Central memory CD8-positive, alpha-beta T cell (primary cell): ENCODE measurements around the gene SRSF2.

Experiments
- ATAC-seq: fragments of 150-1000 bp; cut with Tn5 transposase; replicated peaks from 2 replicates; pipeline ENCODE4 v1.10.0; 2022; ENCODE audit warnings: mild to moderate bottlenecking, moderate FRiP score, moderate number of reproducible peaks; ENCODE audit not compliant: poor library complexity, severe bottlenecking; ENCODE audit errors: extremely low read depth
- DNase-seq, 2 donors: peaks; one replicate each; pipeline ENCODE4 v3.0.0; 2021; ENCODE audit warnings: low spot score in 2 of 2
- H3K27ac Mint-ChIP-seq: one replicate; pipeline ENCODE4 v1.8.0; 2022; ENCODE audit warnings: low read depth, mild to moderate bottlenecking, moderate library complexity, mixed read lengths
- H3K27me3 Mint-ChIP-seq: one replicate; pipeline ENCODE4 v1.8.0; 2022; ENCODE audit warnings: mixed read lengths
- H3K36me3 Mint-ChIP-seq: one replicate; pipeline ENCODE4 v1.8.0; 2022; ENCODE audit warnings: mild to moderate bottlenecking, moderate library complexity, mixed read lengths; ENCODE audit not compliant: insufficient read depth
- H3K4me1 Mint-ChIP-seq: one replicate; pipeline ENCODE4 v1.8.0; 2022; ENCODE audit warnings: mixed read lengths
- H3K4me3 Mint-ChIP-seq: one replicate; pipeline ENCODE4 v1.8.0; 2022; ENCODE audit warnings: mild to moderate bottlenecking, moderate library complexity, mixed read lengths
- H3K9me3 Mint-ChIP-seq: one replicate; pipeline ENCODE4 v1.8.0; 2022; ENCODE audit warnings: mixed read lengths

The SRSF2 gene

GRCh38 chr17:76687298-76688164 lies 49.6 kb downstream of the SRSF2 start:
- H3K4me1 Mint-ChIP-seq, result peaks cover 7% of the 10 kb centered on the region
- H3K27ac Mint-ChIP-seq, result no peak overlapping the region
- no peak overlapping the region for H3K4me3 Mint-ChIP-seq
- no peaks in the 10 kb centered on the region for H3K36me3 Mint-ChIP-seq
- DNase-seq, result no peak
- ATAC-seq, result no peak
- H3K27me3 Mint-ChIP-seq, result no peaks in the 10 kb centered on the region
- H3K9me3 Mint-ChIP-seq, result no peaks in the 10 kb centered on the region

DNA sequence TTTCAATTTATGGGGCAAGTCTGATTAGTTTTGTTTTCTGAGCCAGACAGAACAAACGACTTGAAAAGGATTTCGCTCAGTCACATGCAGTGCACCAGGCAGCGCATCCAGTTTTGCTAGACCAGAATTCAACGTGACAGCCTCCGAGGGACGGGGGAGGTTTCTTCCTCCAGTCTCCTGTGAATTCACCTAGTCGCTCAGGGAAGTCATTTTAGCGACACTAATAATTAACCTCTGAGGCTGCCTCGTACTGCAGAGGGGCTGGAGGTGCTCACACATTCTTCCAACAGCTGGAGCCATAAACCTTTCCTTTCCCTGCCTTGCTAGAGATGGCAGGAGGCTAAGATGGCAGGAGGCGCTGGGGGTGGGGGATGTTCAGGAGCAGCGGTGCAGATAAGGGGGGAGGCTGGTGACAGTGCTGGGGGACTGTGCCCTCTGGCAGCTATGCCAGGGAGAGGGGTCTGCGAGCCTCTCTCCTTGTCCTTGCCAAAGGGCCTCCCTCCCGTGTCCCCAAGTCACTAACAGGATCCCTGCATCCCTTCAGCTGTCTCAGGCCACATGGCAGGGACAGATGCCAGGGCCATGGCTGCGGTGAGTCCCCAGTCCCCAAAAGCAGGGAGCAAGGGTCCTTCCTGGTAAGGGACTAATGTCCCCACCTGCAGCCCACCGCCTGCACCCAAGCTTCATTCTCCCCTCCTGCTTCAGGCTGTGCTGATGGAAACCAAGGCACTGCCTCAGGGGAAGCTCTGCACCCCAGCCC lies 50.4 kb downstream of the SRSF2 start:
- no peak for ATAC-seq
- Mint-ChIP-seq H3K36me3 (peaks cover 1% of the 10 kb centered on the region), H3K4me3 (no peak overlapping the region), H3K4me1 (peaks cover 15% of the 10 kb centered on the region), H3K9me3 (no peaks in the 10 kb centered on the region), H3K27ac (no peak overlapping the region), H3K27me3 (no peaks in the 10 kb centered on the region)
- no peak for DNase-seq

DNA sequence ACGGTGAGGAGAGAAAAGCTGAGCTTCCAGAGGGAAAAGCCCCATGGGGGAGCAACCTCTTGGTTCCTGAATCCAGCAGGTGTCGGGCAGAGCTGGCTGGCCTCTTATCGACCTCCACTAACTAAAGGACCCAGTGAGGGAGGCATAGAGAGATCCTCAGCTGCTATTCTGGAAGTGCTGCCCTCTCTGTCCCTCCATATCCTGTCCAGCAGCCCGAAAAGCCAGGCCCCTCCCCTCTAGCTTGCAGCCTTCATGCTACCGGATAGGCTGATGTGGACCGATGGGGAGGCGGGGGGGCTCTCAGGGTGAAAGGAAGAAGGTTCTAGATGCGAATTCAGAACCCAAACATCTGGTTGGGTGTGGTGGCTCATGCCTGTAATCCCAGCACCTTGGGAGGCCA lies 51.3 kb downstream of the SRSF2 start:
- no peak overlapping the region for H3K4me3 Mint-ChIP-seq
- ATAC-seq (no peak), DNase-seq (no peak)
- H3K27me3 Mint-ChIP-seq, result no peaks in the 10 kb centered on the region
- H3K36me3 Mint-ChIP-seq, result peaks cover 3% of the 10 kb centered on the region
- H3K4me1 Mint-ChIP-seq, result peaks cover 24% of the 10 kb centered on the region
- H3K27ac Mint-ChIP-seq, result no peak overlapping the region
- H3K9me3 Mint-ChIP-seq, result no peaks in the 10 kb centered on the region

GRCh38 chr17:76685366-76685765 lies 51.8 kb downstream of the SRSF2 start:
- Mint-ChIP-seq H3K27me3 (no peaks in the 10 kb centered on the region), H3K9me3 (no peaks in the 10 kb centered on the region), H3K27ac (peak overlapping the region; percentile 61), H3K4me1 (peaks cover 26% of the 10 kb centered on the region), H3K36me3 (peaks cover 3% of the 10 kb centered on the region), H3K4me3 (no peak overlapping the region)
- no peak for DNase-seq
- no peak for ATAC-seq

DNA sequence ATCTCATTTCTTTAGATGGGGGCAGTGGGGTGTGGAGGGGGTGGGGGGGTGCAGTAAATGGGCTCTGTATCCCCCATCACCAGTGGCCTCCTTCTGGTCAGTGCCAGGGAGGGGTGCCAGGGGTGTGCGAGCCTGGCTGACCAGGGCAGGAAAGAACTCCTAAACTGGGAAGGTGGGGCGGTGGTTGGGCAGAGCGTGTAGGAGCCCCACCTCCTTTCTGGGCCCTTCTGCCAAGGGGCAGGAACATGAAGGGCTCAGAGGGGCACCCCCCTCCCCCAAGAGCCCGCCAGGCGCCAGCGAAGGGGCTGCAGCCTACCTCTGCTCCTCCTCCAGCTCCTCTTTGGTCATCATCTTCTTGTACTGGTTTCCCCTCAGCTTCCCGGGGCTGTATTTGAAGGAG lies 52.4 kb downstream of the SRSF2 start:
- DNase-seq (no peak), ATAC-seq (no peak)
- H3K4me1 Mint-ChIP-seq, result peaks cover 26% of the 10 kb centered on the region
- H3K9me3 Mint-ChIP-seq, result no peaks in the 10 kb centered on the region
- H3K4me3 Mint-ChIP-seq, result no peak overlapping the region
- H3K27me3 Mint-ChIP-seq, result no peaks in the 10 kb centered on the region
- H3K36me3 Mint-ChIP-seq, result peaks cover 3% of the 10 kb centered on the region
- peak overlapping the region; percentile 61 for H3K27ac Mint-ChIP-seq
